HL-60 (cell line): ENCODE measurements around the gene FAM32A.

Experiments
- CTCF ChIP-seq: IDR thresholded peaks from one replicate; pipeline ENCODE4 v1.5.1; 2011; ENCODE audit warnings: low read length, control low read depth, inconsistent platforms; ENCODE audit not compliant: insufficient read depth
- REST ChIP-seq: IDR thresholded peaks from 2 replicates; pipeline ENCODE4 v1.6.1; 2012; ENCODE audit warnings: low read depth; ENCODE audit not compliant: insufficient replicate concordance

DNA sequence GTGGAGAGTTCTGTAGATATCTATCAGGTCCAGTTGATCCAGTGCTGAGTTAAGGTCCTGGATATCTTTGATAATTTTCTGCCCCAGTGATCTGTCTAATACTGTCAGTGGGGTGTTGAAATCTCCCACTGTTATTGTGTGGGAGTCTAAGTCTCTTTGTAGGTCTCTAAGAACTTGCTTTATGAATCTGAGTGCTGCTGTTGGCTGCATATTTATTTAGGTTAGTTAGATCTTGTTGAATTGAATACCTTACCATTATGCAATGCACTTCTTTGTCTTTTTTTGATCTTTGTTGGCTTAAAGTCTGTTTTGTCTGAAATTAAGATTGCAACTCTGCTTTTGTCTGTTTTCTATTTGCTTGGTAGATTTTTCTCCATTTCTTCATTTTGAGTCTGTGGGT is 27.9 kb downstream of the FAM32A start:
- no peak for TF ChIP-seq CTCF
- no peak for TF ChIP-seq REST
